HS-5 (cell line): ENCODE data around the gene F12.
A peak's percentile ranks its signal among the peaks of the same experiment; 100 is the strongest.
"Not testable (repeated sequence)": the region's sequence is repeated elsewhere in the genome, so short reads cannot be mapped to it uniquely, and the experiment has no call there.

ENCODE experiments used
- DNase-seq: peaks from one replicate; pipeline ENCODE4 v3.0.0-alpha.2; 2012; ENCODE audit warnings: low read depth

F12 gene

GRCh38 chr5:177432143-177432838 lies 22.9 kb upstream of the F12 start:
- no peak for DNase-seq

- no peak for DNase-seq
Observed at GRCh38 chr5:177431317-177432142, 22.2 kb upstream of the F12 start.

- no peak for DNase-seq
Observed at GRCh38 chr5:177430972-177431316, 21.6 kb upstream of the F12 start.

GRCh38 chr5:177430140-177430951 lies 21.0 kb upstream of the F12 start:
- DNase-seq: no peak

DNA sequence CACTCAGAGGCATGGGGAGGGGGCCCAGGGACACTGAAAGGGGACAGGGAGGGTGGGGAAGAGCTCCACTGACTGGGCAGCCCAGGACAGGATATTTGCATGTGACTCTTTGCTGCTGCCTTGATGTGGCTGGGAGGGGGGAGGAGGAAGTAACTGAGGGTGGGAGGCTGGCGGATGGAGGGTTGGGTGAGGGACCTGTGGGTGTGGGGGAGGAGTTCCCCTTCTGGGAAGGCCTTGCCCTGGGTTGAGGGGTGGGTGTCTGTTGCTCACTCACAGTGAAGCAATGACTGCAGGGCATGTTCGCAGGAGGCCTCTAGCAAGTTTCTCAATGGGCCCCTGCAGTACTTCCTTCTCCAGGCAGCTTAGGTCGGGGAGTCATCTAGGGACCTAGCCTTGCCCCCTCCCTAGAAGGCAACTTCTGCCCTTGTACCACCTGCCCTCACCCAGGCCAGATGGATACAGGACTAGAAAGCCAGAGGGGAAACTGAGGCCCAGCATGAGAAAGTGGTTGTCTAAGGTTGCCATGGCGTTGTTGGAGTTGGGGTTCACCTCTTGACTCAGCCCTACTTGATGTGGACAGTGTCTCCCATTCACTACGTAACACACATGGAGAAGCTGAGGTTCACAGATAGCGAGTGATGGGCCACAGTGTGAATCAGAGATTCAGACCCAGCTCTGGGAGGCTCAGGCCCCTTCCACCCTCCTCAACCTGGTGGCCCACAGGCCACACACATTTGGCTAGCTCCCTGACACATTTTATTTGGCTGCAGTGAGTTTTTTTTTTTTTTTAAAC lies 20.1 kb upstream of the F12 start:
- no peak for DNase-seq

- no peak for DNase-seq
Observed at GRCh38 chr5:177428574-177429217, 19.3 kb upstream of the F12 start.

- no peak for DNase-seq
Observed at GRCh38 chr5:177427919-177428573, 18.7 kb upstream of the F12 start.

- no peak for DNase-seq
Observed at GRCh38 chr5:177427211-177427822, 18.0 kb upstream of the F12 start.

DNA sequence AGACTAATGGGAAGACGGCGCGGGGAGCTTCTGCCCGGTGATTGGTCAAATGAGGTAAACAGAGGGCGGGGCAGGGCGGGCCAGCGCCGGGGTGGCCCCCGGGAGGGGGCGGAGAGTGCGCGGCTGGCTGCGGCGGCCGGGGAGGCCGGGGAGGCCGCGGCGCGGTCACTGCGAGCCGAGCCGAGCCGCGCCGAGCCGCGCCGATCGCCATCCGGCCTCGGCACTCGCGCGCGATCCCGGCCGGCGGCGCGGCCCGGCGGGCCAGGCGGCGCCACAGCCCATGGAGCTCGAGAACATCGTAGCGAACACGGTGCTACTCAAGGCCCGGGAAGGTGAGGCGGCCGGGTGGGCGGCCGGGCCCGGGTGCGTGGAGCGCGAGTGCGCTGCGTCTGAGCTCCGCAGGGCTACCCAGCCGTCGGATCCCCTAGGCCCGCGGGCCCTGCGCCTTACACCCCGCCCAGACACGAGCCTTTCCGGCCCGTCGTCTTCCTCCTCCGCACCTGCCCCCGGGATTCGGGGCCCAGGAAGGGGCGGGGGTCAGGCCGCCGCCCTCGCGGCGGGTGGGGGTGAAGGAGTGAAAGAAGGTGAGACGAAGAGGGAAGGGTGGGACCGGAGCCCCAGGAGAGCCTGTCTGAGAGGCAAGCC lies 17.3 kb upstream of the F12 start, which contains the start of gene GRK6:
GRK6 (plus strand) TSS at position 111 of the 645 bp plus-strand sequence; CDS start at position 281, 170 bp downstream.
- no peak for DNase-seq

DNA sequence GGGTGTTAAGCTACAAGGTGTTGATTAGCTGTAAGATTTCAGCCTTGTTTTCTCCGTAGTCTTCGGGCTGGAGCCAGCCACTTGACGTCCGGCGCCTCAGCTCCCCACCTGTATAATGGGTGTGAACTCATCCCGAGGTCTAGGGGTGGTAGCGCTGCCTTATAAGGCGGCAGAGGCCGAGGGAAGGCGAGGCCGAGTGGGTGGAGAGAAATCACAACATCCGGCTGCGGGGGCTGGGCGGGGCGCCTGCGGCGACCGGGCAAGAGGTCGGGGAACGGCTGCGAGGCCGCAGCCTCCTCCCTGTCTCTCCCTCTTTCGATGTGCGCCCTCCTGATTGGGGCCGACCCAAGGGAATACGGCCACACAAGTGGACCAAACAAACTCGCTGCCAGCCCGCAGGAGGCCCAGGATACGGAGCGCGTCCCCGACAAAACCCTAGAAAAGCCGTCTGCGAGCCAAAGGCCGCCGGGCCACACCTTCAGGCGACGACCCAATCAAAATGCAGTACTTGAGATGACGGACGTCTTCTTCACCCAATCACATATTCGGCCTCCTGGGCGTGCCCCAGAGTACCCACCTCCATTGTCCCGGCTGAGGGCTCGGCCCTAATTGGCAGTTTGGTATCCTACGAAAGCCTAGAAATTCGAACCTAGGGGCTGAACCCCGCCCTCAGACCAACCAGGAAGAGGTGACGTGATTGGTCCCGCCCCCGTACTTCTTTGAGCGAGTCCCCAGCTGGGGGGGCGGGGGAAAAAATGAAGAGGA lies 16.6 kb upstream of the F12 start:
- DNase-seq: peak; percentile 100

- no peak for DNase-seq
Observed at GRCh38 chr5:177425196-177425800, 15.9 kb upstream of the F12 start.

- no peak for DNase-seq
Observed at GRCh38 chr5:177423671-177424070, 14.3 kb upstream of the F12 start.

DNA sequence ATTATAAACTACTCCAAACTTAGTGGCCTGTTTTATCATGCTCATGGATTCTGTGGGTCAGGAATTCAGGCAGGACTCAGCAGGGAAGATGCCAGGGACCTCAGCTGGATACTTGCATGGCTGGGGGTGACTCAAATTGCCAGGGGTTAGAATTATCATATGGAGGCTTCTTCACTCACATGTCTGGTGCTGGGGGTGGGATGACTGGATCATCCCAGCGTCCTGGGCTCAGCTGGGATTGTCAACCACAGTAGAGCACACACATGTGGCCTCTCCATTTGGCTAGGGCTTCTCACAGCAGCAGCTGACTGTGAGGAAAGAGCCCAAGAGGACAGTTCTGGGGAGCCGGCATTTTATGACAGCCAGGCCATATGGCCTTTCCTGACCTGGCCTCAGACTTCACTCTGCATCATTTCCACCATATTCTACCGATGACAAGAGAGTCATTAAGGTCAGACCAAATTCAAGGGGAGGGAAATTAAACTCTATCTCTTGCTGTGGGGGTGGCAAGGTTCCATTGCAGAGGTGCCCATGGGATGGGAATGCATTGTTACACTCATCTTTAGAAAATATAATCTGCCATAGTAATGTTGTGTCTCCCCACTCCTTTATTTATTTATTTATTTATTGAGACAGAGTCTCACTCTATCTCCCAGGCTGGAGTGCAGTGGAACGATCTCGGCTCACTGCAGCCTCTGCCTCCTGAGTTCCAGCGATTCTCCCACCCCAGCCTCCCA lies 11.9 kb upstream of the F12 start:
- no peak for DNase-seq

GRCh38 chr5:177420472-177420871 lies 11.1 kb upstream of the F12 start:
- DNase-seq: not testable (repeated sequence)

DNA sequence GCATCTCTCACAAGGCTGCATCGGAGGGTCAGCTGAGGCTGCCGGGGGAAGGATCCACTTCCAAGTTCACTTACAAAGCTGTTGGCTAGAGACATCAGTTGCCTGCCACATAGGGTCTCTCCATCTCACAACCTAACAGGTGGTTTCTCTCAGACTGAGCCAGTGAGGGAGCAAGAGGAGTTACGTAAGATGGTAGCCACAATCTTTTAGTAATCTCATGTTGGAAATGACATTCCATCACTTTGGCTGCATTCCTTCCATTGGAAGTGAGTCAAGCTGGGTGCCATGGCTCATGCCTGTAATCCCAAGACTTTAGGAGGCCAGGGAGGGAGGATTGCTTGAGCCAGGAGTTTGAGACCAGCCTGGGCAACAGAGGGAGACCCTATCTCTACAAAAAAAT lies 9.7 kb upstream of the F12 start:
- peak; percentile 43 for DNase-seq

GRCh38 chr5:177417081-177417480 lies 7.7 kb upstream of the F12 start:
- not testable (repeated sequence) for DNase-seq

GRCh38 chr5:177414481-177414880 lies 5.1 kb upstream of the F12 start:
- DNase-seq: no peak
